Inferior parietal cortex (tissue), 1 donor: ENCODE measurements around the gene MUC5AC.
"Not testable (repeated sequence)": the region's sequence is repeated elsewhere in the genome, so short reads cannot be mapped to it uniquely, and the experiment has no call there.

Experiments
- DNase-seq: peaks from one replicate; pipeline ENCODE4 v3.0.0-alpha.2; 2016; ENCODE audit errors: extremely low spot score

Gene MUC5AC

GRCh38 chr11:1235901-1236315 lies 78.2 kb downstream of the MUC5AC start:
- DNase-seq: no peak

- DNase-seq: no peak
Measured at GRCh38 chr11:1236316-1237127, 78.8 kb downstream of the MUC5AC start.

- no peak for DNase-seq
Measured at GRCh38 chr11:1237128-1237580, 79.4 kb downstream of the MUC5AC start.

- no peak for DNase-seq
Measured at GRCh38 chr11:1237851-1238250, 80.1 kb downstream of the MUC5AC start.

GRCh38 chr11:1238767-1239595 lies 81.2 kb downstream of the MUC5AC start:
- DNase-seq: no peak

GRCh38 chr11:1239596-1240205 lies 81.9 kb downstream of the MUC5AC start:
- DNase-seq: no peak

GRCh38 chr11:1240771-1241170 lies 83.0 kb downstream of the MUC5AC start:
- DNase-seq: no peak

- no peak for DNase-seq
Measured at GRCh38 chr11:1241706-1242105, 84.0 kb downstream of the MUC5AC start.

- DNase-seq: no peak
Measured at GRCh38 chr11:1242289-1242688, 84.5 kb downstream of the MUC5AC start.

GRCh38 chr11:1242751-1243150 lies 85.0 kb downstream of the MUC5AC start:
- DNase-seq: not testable (repeated sequence)

- DNase-seq: not testable (repeated sequence)
Measured at GRCh38 chr11:1243521-1243920, 85.8 kb downstream of the MUC5AC start.

- DNase-seq: not testable (repeated sequence)
Measured at GRCh38 chr11:1244557-1244956, 86.8 kb downstream of the MUC5AC start.

GRCh38 chr11:1245717-1246116 lies 88.0 kb downstream of the MUC5AC start:
- DNase-seq: not testable (repeated sequence)

- not testable (repeated sequence) for DNase-seq
Measured at GRCh38 chr11:1246301-1246700, 88.5 kb downstream of the MUC5AC start.

GRCh38 chr11:1247026-1247425 lies 89.3 kb downstream of the MUC5AC start:
- not testable (repeated sequence) for DNase-seq

- DNase-seq: not testable (repeated sequence)
Measured at GRCh38 chr11:1248951-1249350, 91.2 kb downstream of the MUC5AC start.

GRCh38 chr11:1250411-1250810 lies 92.7 kb downstream of the MUC5AC start:
- not testable (repeated sequence) for DNase-seq
